SK-N-DZ (cell line): ENCODE data around the gene MOCOS.
A peak's percentile ranks its signal among the peaks of the same experiment; 100 is the strongest.

Experiments
- DNase-seq: peaks from one replicate; pipeline ENCODE4 v3.0.0-alpha.2; 2015; ENCODE audit warnings: low spot score

Gene MOCOS

DNA sequence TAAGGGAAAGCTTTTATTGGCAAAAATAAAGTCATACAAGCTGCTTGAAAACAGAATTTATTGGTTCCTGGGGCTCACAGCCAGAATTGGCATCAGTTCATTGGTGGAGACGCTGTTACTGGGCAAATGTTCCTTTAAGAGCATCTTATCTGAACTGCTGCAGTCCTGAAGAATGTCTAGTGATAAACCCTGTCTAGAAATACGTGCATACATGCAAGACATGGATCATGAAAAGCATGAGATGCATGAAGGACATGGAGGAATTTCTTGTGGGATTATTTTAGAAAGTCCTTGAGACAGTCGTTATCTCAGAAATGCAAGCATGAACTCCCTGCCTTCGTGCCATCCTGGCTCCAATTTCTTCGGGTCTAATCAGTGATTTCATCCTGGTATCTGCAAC, 77.7 kb downstream of the MOCOS start:
- no peak for DNase-seq

DNA sequence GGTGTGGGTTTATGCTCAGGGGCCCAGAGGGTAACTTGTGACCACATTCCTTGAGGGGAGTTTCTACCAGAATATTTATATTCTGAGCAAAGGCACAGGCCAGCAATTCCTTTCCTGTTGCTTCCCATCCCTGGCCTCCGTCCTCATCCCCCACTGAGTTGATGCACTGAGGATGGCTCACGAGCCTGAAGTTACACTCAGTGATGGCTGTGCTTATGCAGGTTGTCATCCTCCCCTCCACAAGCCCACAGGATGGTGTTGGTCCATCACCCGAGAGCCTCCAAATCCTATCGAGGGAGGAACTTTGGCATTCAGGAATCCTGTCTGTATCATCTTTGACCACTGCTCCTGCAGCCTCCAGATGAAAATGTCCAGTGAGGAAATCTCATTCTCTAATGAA, 81.9 kb downstream of the MOCOS start:
- DNase-seq = no peak

DNA sequence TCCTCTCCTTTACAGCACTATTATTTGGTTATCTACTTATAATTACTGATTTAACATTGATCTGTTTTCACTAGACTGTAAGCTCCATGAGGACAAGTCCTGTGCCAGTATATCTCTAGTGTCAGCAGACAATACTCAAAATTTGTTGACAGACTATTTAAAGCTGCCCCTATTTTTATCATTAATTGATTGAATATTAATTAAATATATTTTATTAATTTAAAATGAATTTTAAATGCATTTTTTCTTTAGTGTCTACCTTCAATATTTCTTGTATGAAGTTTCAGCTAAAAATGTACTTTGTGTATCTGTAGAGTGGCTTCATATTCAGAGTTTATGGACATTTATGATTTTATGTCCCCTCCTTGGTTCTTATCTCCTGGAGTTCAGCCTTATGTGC, 83.9 kb downstream of the MOCOS start:
- no peak for DNase-seq

DNA sequence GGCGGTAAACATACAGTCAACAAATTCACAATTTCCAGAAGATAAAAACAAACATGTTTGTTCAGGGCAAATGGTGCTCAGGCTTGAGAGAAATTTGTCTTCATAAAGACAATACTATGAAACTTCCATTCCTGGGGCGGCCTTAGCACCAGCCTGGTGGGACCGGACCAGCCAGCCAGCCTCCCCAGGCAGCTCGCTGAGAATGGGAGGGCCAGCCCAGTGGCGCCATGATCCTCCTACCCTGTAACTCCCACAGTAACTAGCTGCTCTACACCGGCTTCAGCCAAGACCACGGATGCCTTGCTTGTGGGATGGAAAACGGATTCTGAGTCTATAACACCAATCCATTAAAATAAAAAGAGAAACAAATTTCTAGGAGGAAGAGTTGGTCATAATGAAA, 86.0 kb downstream of the MOCOS start:
- DNase-seq = no peak

DNA sequence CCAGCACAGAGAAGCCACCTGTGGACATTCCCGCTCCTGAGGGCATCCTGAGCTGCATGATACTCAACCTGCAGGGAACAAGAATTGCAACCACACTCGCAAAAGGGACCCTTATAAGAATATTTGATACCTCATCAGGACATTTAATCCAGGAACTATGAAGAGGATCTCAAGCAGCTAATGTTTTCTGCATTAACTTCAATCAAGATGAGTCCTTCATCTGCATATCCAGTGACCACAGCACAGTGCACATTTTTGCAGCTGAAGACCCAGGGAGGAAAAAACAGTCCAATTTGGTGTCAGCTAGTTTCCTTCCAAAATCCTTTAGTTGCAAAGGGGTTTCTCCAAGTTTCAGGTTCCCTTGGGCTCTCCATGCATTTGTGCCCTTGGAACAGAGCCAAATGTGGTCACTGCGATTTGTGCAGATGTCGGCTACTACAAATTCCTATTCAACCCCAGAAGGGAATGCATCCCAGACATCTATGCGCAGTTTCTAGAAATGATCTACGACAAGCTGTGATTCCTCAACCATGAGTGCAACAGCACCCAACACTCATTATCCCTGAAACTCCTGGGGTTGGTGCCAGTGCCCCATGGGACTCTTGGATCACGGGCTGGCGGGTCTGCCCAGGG, 86.9 kb downstream of the MOCOS start:
- no peak for DNase-seq

DNA sequence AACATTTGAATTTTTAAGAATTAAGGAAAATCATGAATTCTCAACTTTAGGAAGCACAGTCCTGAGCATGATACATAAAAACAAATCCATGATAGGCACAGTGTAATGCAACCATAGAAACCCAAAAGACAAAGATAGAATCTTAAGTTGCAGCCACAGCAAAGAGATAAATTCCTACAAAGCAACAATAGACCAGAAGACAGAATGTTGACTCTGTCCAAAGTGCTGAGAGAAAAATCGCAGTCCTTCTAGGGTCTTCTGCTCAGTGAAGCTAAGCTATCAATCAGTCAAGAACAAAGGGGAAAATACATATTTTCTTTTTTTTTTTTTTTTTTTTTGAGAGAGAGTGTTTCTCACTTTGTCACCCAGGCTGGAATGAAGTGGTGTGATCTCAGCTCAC, 88.3 kb downstream of the MOCOS start:
- no peak for DNase-seq

DNA sequence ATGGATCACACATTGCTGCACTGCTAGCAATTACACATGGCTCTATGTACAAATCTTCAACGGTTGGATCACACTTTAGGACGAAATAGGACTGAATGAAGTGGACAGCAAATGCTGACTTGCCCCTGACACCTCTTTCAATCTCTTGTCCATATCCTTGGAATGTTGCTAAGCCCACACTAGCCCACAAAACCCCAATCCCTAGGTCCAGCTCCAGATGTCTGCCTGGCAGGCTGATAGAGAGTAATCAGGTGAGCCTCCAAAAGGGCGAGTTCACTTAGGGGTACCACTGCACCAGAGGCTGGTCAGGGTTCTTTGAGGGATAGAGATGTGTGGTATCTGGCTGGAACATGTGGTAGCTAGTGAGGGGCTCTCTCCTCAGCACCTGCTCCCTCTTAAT, 91.7 kb downstream of the MOCOS start:
- no peak for DNase-seq

DNA sequence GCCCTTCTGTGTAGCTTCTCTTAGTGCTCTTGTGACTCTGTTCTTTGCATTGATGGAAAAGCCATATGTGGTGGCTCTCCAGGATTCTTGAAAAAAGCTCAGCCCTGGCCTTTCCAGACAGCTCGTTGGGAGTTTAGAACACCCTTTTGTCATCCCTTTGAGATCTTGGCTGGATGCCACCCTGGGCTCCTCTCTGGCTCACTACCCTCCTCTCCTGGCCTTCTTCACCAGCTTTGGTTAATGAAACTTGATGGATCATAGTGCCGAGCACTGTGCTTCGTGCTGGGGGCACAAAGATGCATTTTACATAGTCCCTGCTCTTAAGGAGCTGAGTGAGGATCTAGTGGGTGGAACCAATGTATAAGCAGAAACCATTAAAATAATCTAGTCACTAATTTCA, 94.6 kb downstream of the MOCOS start:
- no peak for DNase-seq

DNA sequence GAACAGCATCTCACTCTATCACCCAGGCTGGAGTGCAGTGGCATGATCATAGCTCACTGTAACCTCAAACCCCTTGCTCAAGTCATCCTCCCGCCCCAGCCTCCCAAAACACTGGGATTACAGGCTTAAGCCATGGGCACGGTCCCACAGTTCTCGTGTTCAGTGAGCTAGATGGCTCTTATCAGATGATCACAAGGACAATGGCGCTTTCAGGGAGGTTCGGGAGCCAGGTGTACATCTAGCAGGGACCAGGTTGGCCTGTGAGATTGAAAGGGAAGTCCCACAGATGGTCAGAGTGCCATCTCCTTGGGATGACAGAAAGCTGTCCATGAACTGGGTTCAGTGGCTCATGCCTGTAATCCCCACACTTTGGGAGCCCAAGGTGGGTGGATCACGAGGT, 96.2 kb downstream of the MOCOS start:
- DNase-seq = no peak

DNA sequence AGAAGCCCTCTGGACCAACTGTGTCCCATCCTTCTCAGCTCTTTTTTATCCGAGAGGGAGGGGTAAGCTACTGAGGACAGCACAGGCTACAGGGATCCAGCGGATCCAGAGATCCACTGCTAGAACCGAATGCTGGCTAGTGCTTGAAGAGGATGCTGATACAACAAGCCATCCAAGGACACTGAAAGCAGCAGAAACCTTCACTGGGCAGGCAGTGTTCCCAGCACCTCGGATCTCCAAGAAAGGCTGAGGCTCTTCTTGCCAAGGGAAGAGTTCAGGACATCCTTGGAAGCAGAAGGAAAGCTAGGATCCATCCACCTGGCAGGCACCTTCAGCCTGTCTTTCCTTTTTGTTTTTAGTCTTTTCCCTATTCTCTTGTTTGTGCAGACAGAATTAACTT, 97.0 kb downstream of the MOCOS start:
- no peak for DNase-seq

DNA sequence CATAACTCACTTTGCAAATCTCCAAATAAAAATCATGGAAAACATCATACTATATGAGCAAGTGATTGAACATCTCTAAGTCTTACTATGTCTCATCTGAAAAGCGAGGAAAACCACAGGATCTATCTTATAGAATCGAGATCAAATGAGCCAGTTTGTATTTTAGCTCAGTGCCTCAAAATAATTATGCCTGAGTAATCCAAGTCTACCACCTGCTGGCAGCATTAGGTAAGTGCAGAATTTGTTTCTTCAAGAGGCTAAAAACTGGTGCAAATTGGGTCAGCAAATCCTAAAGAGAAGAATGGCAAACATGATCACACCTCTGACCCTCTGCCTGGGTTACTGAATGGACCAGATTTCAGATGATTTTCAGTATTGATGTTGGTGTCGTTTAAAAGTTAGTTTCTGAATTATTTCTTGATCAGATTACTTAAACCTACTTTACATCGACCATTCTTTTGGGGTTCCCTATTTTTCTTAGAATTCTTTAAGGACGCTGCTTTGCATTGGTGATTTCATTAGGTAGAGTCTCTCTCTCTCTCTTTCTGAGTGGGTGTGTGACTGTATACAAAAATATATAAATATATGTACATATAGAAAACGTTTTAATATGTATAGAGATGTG, 97.5 kb downstream of the MOCOS start:
- peak; percentile 79 for DNase-seq

DNA sequence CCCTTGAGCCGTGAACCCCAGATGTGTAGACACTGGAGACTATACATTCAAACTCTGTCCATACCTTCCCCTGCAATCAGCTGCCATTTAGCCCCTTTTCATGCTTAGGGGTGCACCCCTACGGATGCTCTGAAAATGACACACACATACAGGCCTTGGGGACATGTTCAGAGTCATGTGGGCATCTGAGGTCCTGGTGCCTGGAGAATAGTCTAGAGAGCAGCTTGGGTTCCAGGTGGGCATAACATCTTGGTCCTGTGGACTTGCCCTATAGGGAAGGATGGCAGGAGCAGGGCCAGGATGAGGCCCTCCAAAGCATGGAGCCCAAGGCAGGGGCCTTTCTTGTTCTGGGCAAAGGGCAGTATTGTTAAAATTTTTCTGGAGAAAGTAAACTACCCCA, 100.4 kb downstream of the MOCOS start:
- no peak for DNase-seq

DNA sequence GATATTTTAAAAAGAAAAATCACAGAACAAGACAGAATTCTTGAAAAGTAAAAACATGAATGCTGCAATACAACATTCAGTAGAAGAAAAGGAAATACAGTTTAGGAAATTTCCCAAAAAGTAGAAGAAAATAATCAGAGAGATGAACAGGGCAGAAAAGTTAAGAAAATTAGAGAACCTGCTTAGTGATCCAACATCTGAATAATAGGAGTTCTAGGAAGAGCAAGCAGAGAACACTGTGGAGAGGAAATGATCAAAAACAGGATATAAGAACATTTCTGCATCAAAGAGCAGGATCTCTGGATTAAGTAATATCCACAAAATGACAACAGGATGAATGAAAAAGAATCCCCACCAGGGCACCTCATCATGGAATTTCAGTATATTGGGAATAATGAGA, 101.4 kb downstream of the MOCOS start:
- no peak for DNase-seq

DNA sequence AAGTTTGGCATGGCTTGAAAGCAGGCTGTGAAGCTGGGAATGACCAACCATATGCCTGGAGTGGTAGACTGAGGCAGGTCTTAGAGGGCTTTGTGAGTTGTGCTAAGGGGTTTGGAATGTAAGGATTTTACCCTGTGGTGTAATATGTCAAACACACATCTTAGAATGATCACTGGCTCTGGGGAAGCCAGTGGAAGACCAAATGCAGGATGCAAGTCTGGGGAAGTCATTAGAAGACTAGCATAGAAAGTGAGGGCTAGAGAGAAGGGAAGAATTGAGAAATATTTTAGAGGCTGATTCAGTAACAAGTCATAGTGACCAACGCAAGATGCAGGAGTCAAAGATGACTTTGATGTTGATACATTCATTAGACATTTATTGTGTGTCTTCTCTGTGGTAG, 106.7 kb downstream of the MOCOS start:
- DNase-seq = no peak

DNA sequence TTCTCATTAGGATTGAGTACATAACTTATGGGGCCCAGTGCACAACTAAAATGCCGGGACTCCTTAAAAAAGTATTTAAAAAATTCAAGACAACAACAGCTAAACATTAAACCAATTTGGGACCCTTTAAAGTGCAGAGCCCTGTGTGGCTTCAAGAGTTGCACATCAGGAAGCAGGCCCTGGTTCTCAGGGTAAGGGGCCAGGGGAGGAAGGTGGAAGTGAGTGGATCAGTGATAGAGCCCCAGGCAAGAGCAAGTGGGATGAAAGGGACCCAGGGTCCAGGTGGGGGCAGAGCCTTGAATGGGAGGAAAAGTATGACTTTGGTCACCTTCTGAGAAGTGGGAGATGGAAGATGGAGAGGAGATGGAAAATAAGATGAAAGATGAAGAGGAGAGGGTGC, 107.9 kb downstream of the MOCOS start:
- no peak for DNase-seq

DNA sequence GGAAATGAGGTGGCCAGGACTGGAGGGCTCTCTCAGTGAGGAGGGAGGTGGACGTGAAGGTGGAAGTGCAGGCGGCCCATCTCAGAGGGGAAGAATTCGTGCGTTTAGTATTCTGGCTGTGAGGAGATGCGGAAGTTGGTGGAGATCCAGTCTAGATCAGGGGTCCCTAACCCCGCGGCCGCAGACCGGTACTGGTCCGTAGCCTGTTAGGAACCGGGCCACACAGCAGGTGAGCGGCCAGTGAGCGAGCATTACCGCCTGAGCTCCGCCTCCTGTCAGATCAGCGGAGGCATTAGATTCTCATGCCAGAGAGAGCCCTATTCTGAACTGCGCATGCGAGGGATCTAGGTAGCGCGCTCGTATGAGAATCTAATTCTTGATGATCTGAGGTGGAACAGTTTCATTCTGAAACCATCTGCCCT, 108.6 kb downstream of the MOCOS start:
- DNase-seq = peak; percentile 47

DNA sequence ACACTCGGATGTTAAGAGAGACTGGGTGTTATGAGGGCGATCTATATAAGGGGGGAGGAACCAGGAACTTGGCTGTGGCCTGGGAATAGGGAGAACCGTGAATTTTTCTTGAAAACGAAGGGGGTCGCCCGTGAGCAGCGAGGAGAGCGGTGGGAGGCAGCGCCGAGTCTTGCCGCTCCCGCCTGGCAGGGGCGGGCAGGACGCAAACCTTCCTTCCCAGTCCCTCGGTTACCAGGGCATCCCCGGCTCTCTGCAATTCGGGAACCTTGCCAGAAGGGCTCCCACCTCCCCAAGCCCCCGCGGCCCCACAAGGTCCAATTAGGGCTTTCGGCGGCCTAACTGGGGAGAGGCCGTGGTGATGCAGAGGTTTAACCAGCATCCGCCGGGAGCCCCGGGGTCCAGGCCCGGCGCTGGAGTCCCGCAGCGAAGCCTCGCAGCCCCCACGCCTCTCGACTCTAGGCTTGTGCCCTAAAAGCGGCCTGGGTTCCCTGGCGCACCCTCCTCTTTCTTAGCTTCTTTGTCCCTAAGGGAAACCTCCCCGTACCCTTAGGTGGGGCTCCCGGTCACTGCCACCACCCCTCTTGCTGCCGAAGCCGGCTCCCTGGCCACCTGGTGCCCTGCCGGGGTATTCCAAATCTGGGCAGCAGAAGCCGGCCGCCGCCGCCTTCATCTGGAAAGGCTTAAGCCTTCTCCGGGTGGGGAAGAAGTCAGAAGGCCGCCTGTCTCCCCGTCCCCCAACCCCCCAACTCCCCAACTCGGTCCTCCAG, 109.5 kb downstream of the MOCOS start:
- peak; percentile 83 for DNase-seq

DNA sequence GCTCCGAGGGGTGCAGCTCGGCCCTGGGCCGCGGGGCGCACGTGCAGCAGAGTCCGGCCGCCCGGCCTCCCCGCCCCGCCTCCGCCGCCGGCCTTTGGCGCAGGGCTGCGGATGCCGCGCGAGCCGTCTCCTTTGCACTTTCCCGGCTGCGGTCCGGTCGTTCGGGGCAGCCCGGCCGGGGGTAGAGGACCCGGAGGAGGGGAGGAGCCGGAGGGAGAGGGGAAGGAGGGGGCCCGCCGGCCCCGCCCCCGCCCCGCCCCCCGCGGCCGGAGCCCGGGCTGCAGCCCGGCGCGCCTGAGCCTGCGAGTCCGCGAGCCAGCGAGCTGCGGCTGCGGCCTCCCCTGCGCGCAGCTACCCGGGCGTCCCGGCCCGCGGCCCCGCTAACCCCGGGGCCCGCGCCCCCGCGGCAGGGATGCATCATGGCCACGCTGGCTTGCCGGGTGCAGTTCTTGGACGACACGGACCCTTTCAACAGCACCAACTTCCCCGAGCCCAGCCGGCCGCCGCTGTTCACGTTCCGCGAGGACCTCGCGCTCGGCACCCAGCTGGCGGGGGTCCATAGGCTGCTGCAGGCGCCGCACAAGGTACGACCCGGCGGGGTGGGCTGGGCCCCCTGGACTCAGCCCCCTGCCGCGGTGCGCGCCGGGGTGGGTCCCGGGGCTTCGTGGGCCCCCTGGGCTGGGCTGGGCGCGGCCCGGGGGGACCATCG, 110.3 kb downstream of the MOCOS start, which contains the start of gene FHOD3:
FHOD3 (plus strand) TSS at position 297 of the 709 bp plus-strand sequence; CDS start at position 420, 123 bp downstream.
- DNase-seq = peak; percentile 76

DNA sequence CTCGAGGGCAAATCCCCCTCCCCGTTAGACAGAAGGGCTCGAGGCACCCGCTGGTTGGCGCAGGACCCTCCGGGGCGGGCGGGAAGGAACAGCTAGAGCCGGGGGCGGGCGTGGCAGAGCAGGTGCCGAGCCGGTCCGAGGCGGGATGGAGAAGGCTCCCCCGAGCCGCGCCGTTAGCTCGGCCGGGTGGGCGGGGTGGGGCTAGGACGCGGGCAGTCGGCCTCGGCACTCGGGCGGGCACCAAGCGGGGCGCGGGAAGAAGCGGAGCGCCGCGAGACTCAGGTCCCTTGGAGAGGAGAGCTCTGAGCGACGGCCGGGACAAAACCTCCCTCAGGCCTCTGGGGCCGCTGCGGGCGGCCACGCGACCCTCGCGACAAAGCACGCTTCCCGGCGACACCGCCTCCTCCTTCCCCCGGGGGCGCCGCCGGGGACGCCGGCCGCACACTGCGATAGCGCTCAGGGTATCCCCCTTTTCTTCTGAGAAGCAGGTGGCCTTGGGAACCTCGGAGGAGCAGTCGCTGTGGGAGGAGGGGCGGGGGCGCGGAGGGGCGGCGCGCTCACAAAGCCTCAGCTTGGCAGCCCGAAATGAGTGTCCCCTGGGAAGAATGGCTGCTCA, 110.9 kb downstream of the MOCOS start:
- peak; percentile 71 for DNase-seq

DNA sequence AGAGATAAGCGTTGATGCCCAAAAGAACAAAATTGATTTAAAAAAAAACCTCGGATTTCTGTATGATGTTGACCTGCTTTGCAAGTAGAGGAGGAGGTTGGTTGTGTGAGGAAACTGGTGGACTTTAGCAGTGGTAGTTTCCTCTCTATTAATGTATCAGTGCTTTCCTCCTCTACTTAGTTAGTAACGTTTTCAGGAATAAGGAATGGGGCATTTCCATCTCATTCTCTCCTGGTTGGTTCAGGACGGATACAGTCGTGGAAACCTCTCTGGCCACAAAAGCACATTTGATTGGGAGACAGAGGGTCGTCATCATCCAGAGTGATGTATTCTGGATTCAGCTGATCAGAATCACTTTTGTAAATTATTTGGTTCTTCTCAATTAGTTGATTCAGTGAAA, 111.7 kb downstream of the MOCOS start:
- DNase-seq = no peak

DNA sequence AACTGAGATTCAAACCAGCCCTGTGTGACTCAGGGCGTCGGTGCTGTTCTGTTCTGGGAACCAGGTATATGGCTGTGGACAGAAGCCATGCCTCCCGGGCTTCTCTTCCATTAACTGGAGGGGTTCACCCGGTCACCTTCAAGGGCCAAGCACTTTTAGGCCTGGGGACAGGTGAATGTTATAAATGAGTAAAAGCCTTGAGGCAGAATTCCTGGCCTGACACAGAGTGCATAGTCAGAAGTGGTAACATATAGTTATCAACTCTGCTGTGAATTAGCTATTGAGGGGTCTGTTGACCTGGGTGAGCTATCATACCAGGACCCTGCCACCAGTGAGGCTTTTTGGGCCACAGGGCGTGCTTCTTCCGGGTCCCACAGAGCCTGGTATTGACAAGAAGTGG, 112.9 kb downstream of the MOCOS start:
- no peak for DNase-seq

DNA sequence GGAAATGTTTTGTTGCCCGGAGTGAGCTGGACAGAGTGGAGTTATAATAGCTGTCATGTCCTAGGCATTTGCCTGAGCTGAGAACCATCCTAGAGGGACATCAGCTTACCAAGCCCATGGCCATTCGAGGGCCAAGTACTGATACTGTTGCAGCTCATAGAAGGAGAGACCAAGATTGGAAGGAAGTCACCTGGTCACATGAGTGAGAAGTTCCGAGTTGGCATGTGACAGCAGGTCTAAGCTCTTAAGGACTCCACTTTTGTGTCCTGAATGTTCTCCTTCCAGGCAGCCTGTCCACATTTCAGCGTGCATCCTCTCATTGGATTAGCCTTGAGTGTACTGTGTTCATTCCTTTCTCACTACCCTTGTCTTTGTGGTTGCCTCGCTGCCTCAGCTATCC, 114.6 kb downstream of the MOCOS start:
- no peak for DNase-seq
